RWPE2 (cell line): ENCODE data around the gene HIGD1C.

Experiments used
- ATAC-seq: fragments of 200-7000 bp; cut with Tn5 transposase; 3 replicates; pipeline ENCODE4 v1.9.1; 2021; ENCODE audit warnings: low read depth
- DNase-seq: peaks from one replicate; pipeline ENCODE4 v3.0.0-alpha.2; 2020; ENCODE audit warnings: low spot score
- H3K27ac ChIP-seq: fragments of 450-650 bp; 2 replicates; pipeline ENCODE4 v1.5.1; 2017; ENCODE audit warnings: mild to moderate bottlenecking; ENCODE audit not compliant: poor library complexity, severe bottlenecking
- H3K27me3 ChIP-seq: fragments of 250-450 bp; sonication (Bioruptor Pico); 2 replicates; pipeline ENCODE4 v1.5.1; 2021; ENCODE audit warnings: mild to moderate bottlenecking, moderate library complexity; ENCODE audit not compliant: insufficient read depth, poor library complexity, severe bottlenecking
- H3K36me3 ChIP-seq: fragments of 250-450 bp; sonication (Bioruptor Pico); 2 replicates; pipeline ENCODE4 v1.5.1; 2020; ENCODE audit warnings: low read depth, mild to moderate bottlenecking, moderate library complexity
- H3K4me1 ChIP-seq: fragments of 250-450 bp; sonication (Bioruptor Pico); 2 replicates; pipeline ENCODE4 v1.5.1; 2021; ENCODE audit warnings: mild to moderate bottlenecking, moderate library complexity; ENCODE audit not compliant: insufficient read depth, poor library complexity, severe bottlenecking
- H3K4me3 ChIP-seq: fragments of 250-450 bp; sonication (Bioruptor Pico); 2 replicates; pipeline ENCODE4 v1.5.1; 2021; ENCODE audit warnings: mild to moderate bottlenecking, moderate library complexity; ENCODE audit not compliant: severe bottlenecking
- H3K9me3 ChIP-seq: fragments of 250-450 bp; sonication (Bioruptor Pico); 2 replicates; pipeline ENCODE4 v1.5.1; 2021; ENCODE audit warnings: mild to moderate bottlenecking, moderate library complexity; ENCODE audit not compliant: severe bottlenecking
- TF ChIP-seq, protein P1 (sequence below): fragments of 450-650 bp; IDR thresholded peaks from one replicate; pipeline ENCODE4 v1.5.1; 2017; ENCODE audit warnings: mild to moderate bottlenecking, moderate library complexity; ENCODE audit not compliant: poor library complexity, severe bottlenecking

Gene HIGD1C

GRCh38 chr12:50936821-50937530, 15.4 kb upstream of the HIGD1C start:
- H3K4me1 ChIP-seq: peaks cover 14% of the 10 kb centered on the region
- no peak overlapping the region for H3K4me3 ChIP-seq
- H3K9me3 ChIP-seq: no peaks in the 10 kb centered on the region
- H3K27ac ChIP-seq: no peak overlapping the region
- DNase-seq (no peak), ATAC-seq (no peak)
- H3K27me3 ChIP-seq: no peaks in the 10 kb centered on the region
- TF ChIP-seq, protein P1, sequence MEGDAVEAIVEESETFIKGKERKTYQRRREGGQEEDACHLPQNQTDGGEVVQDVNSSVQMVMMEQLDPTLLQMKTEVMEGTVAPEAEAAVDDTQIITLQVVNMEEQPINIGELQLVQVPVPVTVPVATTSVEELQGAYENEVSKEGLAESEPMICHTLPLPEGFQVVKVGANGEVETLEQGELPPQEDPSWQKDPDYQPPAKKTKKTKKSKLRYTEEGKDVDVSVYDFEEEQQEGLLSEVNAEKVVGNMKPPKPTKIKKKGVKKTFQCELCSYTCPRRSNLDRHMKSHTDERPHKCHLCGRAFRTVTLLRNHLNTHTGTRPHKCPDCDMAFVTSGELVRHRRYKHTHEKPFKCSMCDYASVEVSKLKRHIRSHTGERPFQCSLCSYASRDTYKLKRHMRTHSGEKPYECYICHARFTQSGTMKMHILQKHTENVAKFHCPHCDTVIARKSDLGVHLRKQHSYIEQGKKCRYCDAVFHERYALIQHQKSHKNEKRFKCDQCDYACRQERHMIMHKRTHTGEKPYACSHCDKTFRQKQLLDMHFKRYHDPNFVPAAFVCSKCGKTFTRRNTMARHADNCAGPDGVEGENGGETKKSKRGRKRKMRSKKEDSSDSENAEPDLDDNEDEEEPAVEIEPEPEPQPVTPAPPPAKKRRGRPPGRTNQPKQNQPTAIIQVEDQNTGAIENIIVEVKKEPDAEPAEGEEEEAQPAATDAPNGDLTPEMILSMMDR: no peak
- H3K36me3 ChIP-seq: no peaks in the 10 kb centered on the region

GRCh38 chr12:50937653-50938052, 14.7 kb upstream of the HIGD1C start:
- ATAC-seq: no peak

GRCh38 chr12:50947933-50948626, 4.3 kb upstream of the HIGD1C start:
- TF ChIP-seq, protein P1: no peak
- no peaks in the 10 kb centered on the region for H3K4me1 ChIP-seq
- no peaks in the 10 kb centered on the region for H3K27me3 ChIP-seq
- no peak for DNase-seq
- H3K27ac ChIP-seq: no peak overlapping the region
- H3K9me3 ChIP-seq: no peaks in the 10 kb centered on the region
- H3K4me3 ChIP-seq: no peak overlapping the region
- no peak for ATAC-seq
- H3K36me3 ChIP-seq: no peaks in the 10 kb centered on the region

More at GRCh38 chr12:50937653-50938052, 14.7 kb upstream of the HIGD1C start:
- Histone ChIP-seq H3K27me3 (no peaks in the 10 kb centered on the region), H3K27ac (no peak overlapping the region), H3K4me1 (peaks cover 14% of the 10 kb centered on the region), H3K4me3 (no peak overlapping the region), H3K36me3 (no peaks in the 10 kb centered on the region), H3K9me3 (no peaks in the 10 kb centered on the region)
- TF ChIP-seq, protein P1: no peak
- no peak for DNase-seq

GRCh38 chr12:50948798-50949197, 3.5 kb upstream of the HIGD1C start:
- ATAC-seq: no peak
- DNase-seq: no peak
- H3K36me3 ChIP-seq: no peaks in the 10 kb centered on the region
- H3K9me3 ChIP-seq: no peaks in the 10 kb centered on the region
- TF ChIP-seq, protein P1: no peak
- no peak overlapping the region for H3K27ac ChIP-seq
- H3K27me3 ChIP-seq: no peaks in the 10 kb centered on the region
- no peak overlapping the region for H3K4me3 ChIP-seq
- no peaks in the 10 kb centered on the region for H3K4me1 ChIP-seq
